Progenitor cell of endocrine pancreas (in vitro differentiated cells): ENCODE data around the gene NANOS1. TPM values are rescaled to one million over a fixed set of nuclear protein-coding genes. Genes with fewer than 3 reads are reported as not detected.
A peak's percentile ranks its signal among the peaks of the same experiment; 100 is the strongest.
"Not testable (repeated sequence)": the region's sequence is repeated elsewhere in the genome, so short reads cannot be mapped to it uniquely, and the experiment has no call there.

ENCODE experiments used
- DNase-seq: peaks from one replicate; pipeline ENCODE4 v3.0.0; 2021; ENCODE audit warnings: low spot score; ENCODE audit not compliant: unreplicated experiment
- H3K27ac Mint-ChIP-seq: 2 replicates; pipeline ENCODE4 v1.8.0; 2021; ENCODE audit warnings: mild to moderate bottlenecking, moderate library complexity, mixed read lengths
- H3K27me3 Mint-ChIP-seq: 2 replicates; pipeline ENCODE4 v1.8.0; 2021; ENCODE audit warnings: mixed read lengths
- H3K36me3 Mint-ChIP-seq: 2 replicates; pipeline ENCODE4 v1.8.0; 2022; ENCODE audit warnings: mixed read lengths; ENCODE audit not compliant: insufficient read depth
- H3K4me1 Mint-ChIP-seq: 2 replicates; pipeline ENCODE4 v1.8.0; 2021; ENCODE audit warnings: low read depth, mixed read lengths
- H3K4me3 Mint-ChIP-seq: 2 replicates; pipeline ENCODE4 v1.8.0; 2021; ENCODE audit warnings: low read depth, mild to moderate bottlenecking, moderate library complexity, mixed read lengths
- H3K9me3 Mint-ChIP-seq: 2 replicates; pipeline ENCODE4 v1.8.0; 2021; ENCODE audit warnings: low read depth, mixed read lengths
- CTCF ChIP-seq: fragments of 200-600 bp; sonication (generic); IDR thresholded peaks from one replicate; pipeline ENCODE4 v1.5.0; 2021; ENCODE audit warnings: antibody characterized with exemption, mild to moderate bottlenecking; ENCODE audit not compliant: unreplicated experiment
- total RNA-seq: library from RNA; stranded (reverse); gene quantifications from 2 replicates; pipeline ENCODE4 v1.2.1, GENCODE V29; 2021

NANOS1 gene
- total RNA-seq, 1 donor from 2014 or later, result 2.7 TPM

GRCh38 chr10:119025776-119026175 is 3.7 kb upstream of the NANOS1 start:
- no peak overlapping the region for H3K4me3 Mint-ChIP-seq
- H3K27ac Mint-ChIP-seq, result no peak overlapping the region
- peaks cover 2% of the 10 kb centered on the region for H3K4me1 Mint-ChIP-seq
- no peak for TF ChIP-seq CTCF
- no peak for DNase-seq
- H3K27me3 Mint-ChIP-seq, result peaks cover 25% of the 10 kb centered on the region
- H3K9me3 Mint-ChIP-seq, result no peaks in the 10 kb centered on the region
- no peaks in the 10 kb centered on the region for H3K36me3 Mint-ChIP-seq

GRCh38 chr10:119026301-119027110 is 3.0 kb upstream of the NANOS1 start:
- H3K9me3 Mint-ChIP-seq, result no peaks in the 10 kb centered on the region
- no peak for DNase-seq
- no peaks in the 10 kb centered on the region for H3K36me3 Mint-ChIP-seq
- no peak overlapping the region for H3K4me3 Mint-ChIP-seq
- TF ChIP-seq CTCF, result no peak
- peaks cover 7% of the 10 kb centered on the region for H3K4me1 Mint-ChIP-seq
- no peak overlapping the region for H3K27ac Mint-ChIP-seq
- H3K27me3 Mint-ChIP-seq, result peaks cover 24% of the 10 kb centered on the region

GRCh38 chr10:119028445-119028899 is 1.0 kb upstream of the NANOS1 start:
- H3K36me3 Mint-ChIP-seq, DNase-seq, H3K4me1 Mint-ChIP-seq, H3K9me3 Mint-ChIP-seq: not testable (repeated sequence)
- Mint-ChIP-seq H3K4me3 (peak overlapping the region; percentile 70), H3K27me3 (peaks cover 17% of the 10 kb centered on the region), H3K27ac (peak overlapping the region; percentile 73)

- peak; percentile 82 for DNase-seq
- H3K4me3 Mint-ChIP-seq, result peak overlapping the region; percentile 70
- H3K36me3 Mint-ChIP-seq, result peaks cover 3% of the 10 kb centered on the region
- peak overlapping the region; percentile 73 for H3K27ac Mint-ChIP-seq
- peaks cover 7% of the 10 kb centered on the region for H3K4me1 Mint-ChIP-seq
- H3K9me3 Mint-ChIP-seq, result no peaks in the 10 kb centered on the region
- TF ChIP-seq CTCF, result peak; percentile 25
- peaks cover 17% of the 10 kb centered on the region for H3K27me3 Mint-ChIP-seq
These were observed 458 bp upstream of the NANOS1 start for GRCh38 chr10:119028900-119029612.

GRCh38 chr10:119030421-119031250 is 1.1 kb downstream of the NANOS1 start:
- TF ChIP-seq CTCF, result peak; percentile 43
- H3K9me3 Mint-ChIP-seq, result no peaks in the 10 kb centered on the region
- no peak overlapping the region for H3K27ac Mint-ChIP-seq
- H3K4me1 Mint-ChIP-seq, result peaks cover 7% of the 10 kb centered on the region
- peaks cover 17% of the 10 kb centered on the region for H3K27me3 Mint-ChIP-seq
- peaks cover 6% of the 10 kb centered on the region for H3K36me3 Mint-ChIP-seq
- peak; percentile 49 for DNase-seq
- H3K4me3 Mint-ChIP-seq, result peak overlapping the region; percentile 65
